GM12878 (cell line): Measurements from ENCODE around the gene CSHL1.
"Not testable (repeated sequence)": the region's sequence is repeated elsewhere in the genome, so short reads cannot be mapped to it uniquely, and the experiment has no call there.

ENCODE experiments used
- CEBPB ChIP-seq, 2 experiments: fragments of 150-350 bp in 1 of 2; IDR thresholded peaks; 2 replicates each; pipeline ENCODE4 v1.6.1; 2012 to 2014; ENCODE audit warnings: low read depth in 2 of 2, low read length in 2 of 2, borderline replicate concordance in 1 of 2, inconsistent platforms in 1 of 2
- CHD2 ChIP-seq: IDR thresholded peaks from 2 replicates; pipeline ENCODE4 v1.6.1; 2011; ENCODE audit warnings: low read depth, low read length, improper control_type of control experiment, borderline replicate concordance
- FOXM1 ChIP-seq: IDR thresholded peaks from 2 replicates; pipeline ENCODE4 v1.6.1; 2012; ENCODE audit warnings: low read depth, mild to moderate bottlenecking, inconsistent platforms, low read length, moderate library complexity
- MAX ChIP-seq: IDR thresholded peaks from 2 replicates; pipeline ENCODE4 v1.6.1; 2012; ENCODE audit warnings: low read depth, low read length, improper control_type of control experiment
- NRF1 ChIP-seq: conservative IDR thresholded peaks from 2 replicates; pipeline ENCODE4 v1.6.1; 2011; ENCODE audit warnings: mild to moderate bottlenecking, low read depth, low read length, improper control_type of control experiment
- SIN3A ChIP-seq: IDR thresholded peaks from 2 replicates; pipeline ENCODE4 v1.6.1; 2012; ENCODE audit warnings: low read depth, low read length, improper control_type of control experiment
- SP1 ChIP-seq: IDR thresholded peaks from one replicate; pipeline ENCODE4 v1.6.1; 2011; ENCODE audit warnings: low read depth, low read length
- STAT1 ChIP-seq: fragments of 450-650 bp; conservative IDR thresholded peaks from 2 replicates; pipeline ENCODE4 v1.6.1; 2014; ENCODE audit warnings: antibody characterized with exemption, mild to moderate bottlenecking
- ZNF384 ChIP-seq: IDR thresholded peaks from 2 replicates; pipeline ENCODE4 v1.6.1; 2012; ENCODE audit warnings: low read depth, mild to moderate bottlenecking, low read length, improper control_type of control experiment, borderline replicate concordance
- TF ChIP-seq, protein P1 (sequence below): IDR thresholded peaks from 2 replicates; pipeline ENCODE4 v1.6.1; 2011; ENCODE audit warnings: low read depth, low read length, improper control_type of control experiment, borderline replicate concordance
- TF ChIP-seq, protein P2 (sequence below), 3 experiments: IDR thresholded peaks in 2 of 3; conservative IDR thresholded peaks in 1 of 3; 2 replicates each; pipeline ENCODE4 v1.5.1; 2011; ENCODE audit warnings: low read depth in 3 of 3, low read length in 3 of 3, mild to moderate bottlenecking in 3 of 3, control low read depth in 2 of 3, moderate library complexity in 2 of 3, inconsistent platforms in 1 of 3, mixed read lengths in 1 of 3; ENCODE audit not compliant: control insufficient read depth in 2 of 3, insufficient read depth in 1 of 3; ENCODE audit errors: extremely low read depth in 1 of 3

DNA sequence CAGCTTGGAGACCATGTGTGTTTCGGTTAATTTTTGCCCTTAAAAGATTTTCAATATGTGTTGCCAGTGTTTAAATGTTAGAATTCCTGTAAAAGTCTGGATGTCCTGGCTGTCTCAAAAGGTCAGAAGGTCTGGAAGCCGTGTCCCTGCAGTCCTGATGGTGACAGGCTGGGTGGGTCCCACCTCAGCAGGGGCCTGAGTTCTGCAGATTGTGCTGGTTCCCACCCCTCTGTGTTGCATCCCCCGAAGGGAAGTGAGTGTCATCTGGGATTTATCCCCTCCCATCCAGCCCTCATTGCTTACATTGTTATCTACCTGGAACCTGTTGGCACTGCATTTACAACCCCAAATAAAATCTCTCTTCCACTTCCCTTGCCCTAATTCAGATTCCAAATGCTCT is 17.0 kb downstream of the CSHL1 start:
- not testable (repeated sequence) for TF ChIP-seq MAX; FOXM1; CEBPB (IDR thresholded peaks at IDR 0.05; ENCODE audit: borderline replicate concordance in 1 of 2, low read depth in 2 of 2, low read length in 2 of 2); SIN3A; NRF1; STAT1; CHD2; SP1; ZNF384
- TF ChIP-seq, protein P1, sequence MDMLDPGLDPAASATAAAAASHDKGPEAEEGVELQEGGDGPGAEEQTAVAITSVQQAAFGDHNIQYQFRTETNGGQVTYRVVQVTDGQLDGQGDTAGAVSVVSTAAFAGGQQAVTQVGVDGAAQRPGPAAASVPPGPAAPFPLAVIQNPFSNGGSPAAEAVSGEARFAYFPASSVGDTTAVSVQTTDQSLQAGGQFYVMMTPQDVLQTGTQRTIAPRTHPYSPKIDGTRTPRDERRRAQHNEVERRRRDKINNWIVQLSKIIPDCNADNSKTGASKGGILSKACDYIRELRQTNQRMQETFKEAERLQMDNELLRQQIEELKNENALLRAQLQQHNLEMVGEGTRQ = not testable (repeated sequence)
- TF ChIP-seq, protein P2, sequence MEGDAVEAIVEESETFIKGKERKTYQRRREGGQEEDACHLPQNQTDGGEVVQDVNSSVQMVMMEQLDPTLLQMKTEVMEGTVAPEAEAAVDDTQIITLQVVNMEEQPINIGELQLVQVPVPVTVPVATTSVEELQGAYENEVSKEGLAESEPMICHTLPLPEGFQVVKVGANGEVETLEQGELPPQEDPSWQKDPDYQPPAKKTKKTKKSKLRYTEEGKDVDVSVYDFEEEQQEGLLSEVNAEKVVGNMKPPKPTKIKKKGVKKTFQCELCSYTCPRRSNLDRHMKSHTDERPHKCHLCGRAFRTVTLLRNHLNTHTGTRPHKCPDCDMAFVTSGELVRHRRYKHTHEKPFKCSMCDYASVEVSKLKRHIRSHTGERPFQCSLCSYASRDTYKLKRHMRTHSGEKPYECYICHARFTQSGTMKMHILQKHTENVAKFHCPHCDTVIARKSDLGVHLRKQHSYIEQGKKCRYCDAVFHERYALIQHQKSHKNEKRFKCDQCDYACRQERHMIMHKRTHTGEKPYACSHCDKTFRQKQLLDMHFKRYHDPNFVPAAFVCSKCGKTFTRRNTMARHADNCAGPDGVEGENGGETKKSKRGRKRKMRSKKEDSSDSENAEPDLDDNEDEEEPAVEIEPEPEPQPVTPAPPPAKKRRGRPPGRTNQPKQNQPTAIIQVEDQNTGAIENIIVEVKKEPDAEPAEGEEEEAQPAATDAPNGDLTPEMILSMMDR (IDR thresholded peaks at IDR 0.05 in 2 of 3, conservative IDR thresholded peaks at IDR 0.05 in 1 of 3; ENCODE audit: control insufficient read depth in 2 of 3, extremely low read depth in 1 of 3, insufficient read depth in 1 of 3, low read depth in 3 of 3, low read length in 3 of 3) = not testable (repeated sequence)
